ENCODE measurements around the gene SPTBN2.
"Not testable (repeated sequence)": the region's sequence is repeated elsewhere in the genome, so short reads cannot be mapped to it uniquely, and the experiment has no call there.

The SPTBN2 gene

DNA sequence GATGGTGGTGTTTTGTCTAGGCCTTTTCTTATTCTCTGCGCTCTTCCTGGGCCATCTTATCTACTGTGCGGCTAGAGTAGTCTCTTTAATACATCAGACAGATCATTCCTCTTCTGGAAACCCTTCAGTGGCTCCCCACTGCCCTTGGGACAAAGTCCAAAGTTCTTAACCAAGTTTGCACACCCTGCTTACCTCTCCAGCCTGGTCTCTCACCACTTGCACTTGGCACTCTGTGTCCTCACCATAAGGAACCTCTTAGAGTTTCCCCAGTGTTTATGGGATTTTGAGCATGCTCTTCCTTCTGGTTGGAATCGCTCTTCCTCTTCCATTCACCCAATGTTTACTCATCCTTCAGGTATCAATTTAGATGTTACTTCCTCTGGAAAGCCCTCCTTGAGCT, 5.2 kb upstream of the SPTBN2 start:
- ATAC-seq = no peak
- Mint-ChIP-seq H3K9me3 (no peaks in the 10 kb centered on the region), H3K27me3 (peaks cover 11% of the 10 kb centered on the region), H3K4me3 (no peak overlapping the region), H3K27ac (no peak overlapping the region), H3K4me1 (peaks cover 8% of the 10 kb centered on the region), H3K36me3 (no peaks in the 10 kb centered on the region)

DNA sequence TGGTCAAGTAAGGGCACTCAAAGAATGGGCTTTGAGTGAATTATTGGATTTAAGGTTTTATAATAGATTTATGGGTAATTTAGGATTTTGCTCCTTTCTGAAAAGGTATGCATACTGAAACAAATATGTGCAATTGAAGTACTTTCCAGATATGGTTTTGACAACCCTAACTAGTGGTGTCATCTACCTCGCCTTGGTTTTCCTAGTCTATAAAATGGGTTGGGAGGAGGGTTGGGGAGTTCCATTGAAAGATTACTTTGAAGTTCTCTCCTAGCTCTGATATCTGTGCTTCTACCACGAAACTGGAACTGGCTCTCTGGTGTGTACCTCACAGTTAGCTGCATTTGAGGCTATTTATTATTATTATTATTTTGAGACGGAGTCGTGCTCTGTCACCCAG, 431 bp upstream of the SPTBN2 start:
- Mint-ChIP-seq H3K27me3 (peaks cover 48% of the 10 kb centered on the region), H3K4me1 (peaks cover 22% of the 10 kb centered on the region), H3K9me3 (no peaks in the 10 kb centered on the region), H3K27ac (no peak overlapping the region), H3K4me3 (no peak overlapping the region), H3K36me3 (peaks cover 4% of the 10 kb centered on the region)
- ATAC-seq = no peak

GRCh38 chr11:66728038-66728692, 851 bp downstream of the SPTBN2 start:
- H3K27ac Mint-ChIP-seq = peak overlapping the region; percentile 63
- peaks cover 20% of the 10 kb centered on the region for H3K4me1 Mint-ChIP-seq
- H3K4me3 Mint-ChIP-seq = peak overlapping the region; percentile 86
- H3K36me3 Mint-ChIP-seq = peaks cover 4% of the 10 kb centered on the region
- no peaks in the 10 kb centered on the region for H3K9me3 Mint-ChIP-seq
- H3K27me3 Mint-ChIP-seq = peaks cover 45% of the 10 kb centered on the region
- peak; percentile 31 for ATAC-seq

- peak; percentile 60 for ATAC-seq
- no peak overlapping the region for H3K27ac Mint-ChIP-seq
- peaks cover 38% of the 10 kb centered on the region for H3K27me3 Mint-ChIP-seq
- peaks cover 4% of the 10 kb centered on the region for H3K36me3 Mint-ChIP-seq
- H3K4me1 Mint-ChIP-seq = peaks cover 14% of the 10 kb centered on the region
- H3K9me3 Mint-ChIP-seq = no peaks in the 10 kb centered on the region
- peak overlapping the region; percentile 64 for H3K4me3 Mint-ChIP-seq
Measured at GRCh38 chr11:66727282-66728037, 1.6 kb downstream of the SPTBN2 start.

DNA sequence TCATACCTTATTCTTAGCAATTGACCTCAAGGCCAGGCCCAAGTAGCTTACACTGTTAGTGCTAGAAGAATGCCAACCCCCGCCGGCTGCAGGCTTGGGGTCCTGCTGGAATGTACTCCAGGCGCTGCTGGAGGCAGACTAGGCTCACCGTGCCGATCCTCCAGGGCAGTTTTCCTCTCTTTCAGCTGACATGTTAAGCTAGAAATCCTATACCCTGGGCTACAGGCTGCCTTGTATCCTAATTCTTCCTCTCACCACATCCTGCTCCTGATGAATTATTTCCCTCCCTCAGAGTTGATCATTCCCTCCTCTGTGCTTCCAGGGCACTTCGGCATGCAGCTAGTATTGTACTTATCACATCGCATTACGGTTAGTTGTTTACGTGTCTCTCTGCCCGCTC, 3.4 kb downstream of the SPTBN2 start:
- no peaks in the 10 kb centered on the region for H3K9me3 Mint-ChIP-seq
- H3K36me3 Mint-ChIP-seq = peaks cover 4% of the 10 kb centered on the region
- H3K27ac Mint-ChIP-seq = no peak overlapping the region
- H3K4me3 Mint-ChIP-seq = no peak overlapping the region
- H3K4me1 Mint-ChIP-seq = peaks cover 14% of the 10 kb centered on the region
- no peak for ATAC-seq
- peaks cover 40% of the 10 kb centered on the region for H3K27me3 Mint-ChIP-seq

- H3K27ac Mint-ChIP-seq = no peak overlapping the region
- H3K4me3 Mint-ChIP-seq = no peak overlapping the region
- peaks cover 18% of the 10 kb centered on the region for H3K4me1 Mint-ChIP-seq
- H3K36me3 Mint-ChIP-seq = peaks cover 4% of the 10 kb centered on the region
- no peak for ATAC-seq
- H3K9me3 Mint-ChIP-seq = no peaks in the 10 kb centered on the region
- peaks cover 46% of the 10 kb centered on the region for H3K27me3 Mint-ChIP-seq
Measured at GRCh38 chr11:66725114-66725513, 3.9 kb downstream of the SPTBN2 start.

GRCh38 chr11:66724167-66724566, 4.8 kb downstream of the SPTBN2 start:
- peaks cover 19% of the 10 kb centered on the region for H3K4me1 Mint-ChIP-seq
- not testable (repeated sequence) for H3K4me3 Mint-ChIP-seq, H3K27ac Mint-ChIP-seq, ATAC-seq, H3K9me3 Mint-ChIP-seq, H3K36me3 Mint-ChIP-seq
- peaks cover 55% of the 10 kb centered on the region for H3K27me3 Mint-ChIP-seq

- peaks cover 16% of the 10 kb centered on the region for H3K4me1 Mint-ChIP-seq
- peaks cover 55% of the 10 kb centered on the region for H3K27me3 Mint-ChIP-seq
- ATAC-seq = no peak
- no peaks in the 10 kb centered on the region for H3K9me3 Mint-ChIP-seq
- H3K36me3 Mint-ChIP-seq = peaks cover 2% of the 10 kb centered on the region
- H3K27ac Mint-ChIP-seq = no peak overlapping the region
- H3K4me3 Mint-ChIP-seq = no peak overlapping the region
Measured at GRCh38 chr11:66723693-66724092, 5.3 kb downstream of the SPTBN2 start.

GRCh38 chr11:66722745-66723651, 6.0 kb downstream of the SPTBN2 start:
- H3K27me3 Mint-ChIP-seq = peaks cover 56% of the 10 kb centered on the region
- H3K9me3 Mint-ChIP-seq = no peaks in the 10 kb centered on the region
- H3K4me1 Mint-ChIP-seq = peaks cover 12% of the 10 kb centered on the region
- H3K36me3 Mint-ChIP-seq = no peaks in the 10 kb centered on the region
- H3K27ac Mint-ChIP-seq = no peak overlapping the region
- H3K4me3 Mint-ChIP-seq = no peak overlapping the region
- no peak for ATAC-seq

DNA sequence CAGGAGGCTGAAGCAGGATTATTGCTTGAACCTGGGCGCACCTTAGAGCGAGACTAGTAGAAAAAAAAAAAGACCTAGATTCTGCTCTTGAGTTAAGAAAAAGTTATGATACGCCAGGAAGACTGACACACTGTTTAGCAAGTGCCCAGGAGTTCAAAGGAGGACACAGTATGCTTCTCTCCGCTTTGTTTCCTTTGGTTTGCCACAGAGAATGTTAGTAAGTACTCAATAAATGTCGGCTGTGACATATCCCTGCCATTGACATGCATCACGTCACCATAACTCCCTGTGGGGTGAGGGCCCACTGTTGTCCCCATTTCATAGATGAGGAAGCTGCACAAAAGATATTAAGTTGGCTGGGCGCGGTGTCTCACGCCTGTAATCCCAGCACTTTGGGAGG, 7.1 kb downstream of the SPTBN2 start:
- Mint-ChIP-seq H3K36me3 (no peaks in the 10 kb centered on the region), H3K4me3 (no peak overlapping the region), H3K27me3 (peaks cover 55% of the 10 kb centered on the region), H3K4me1 (peaks cover 8% of the 10 kb centered on the region), H3K9me3 (no peaks in the 10 kb centered on the region), H3K27ac (no peak overlapping the region)
- no peak for ATAC-seq

- no peak for ATAC-seq
- Mint-ChIP-seq H3K27ac (no peak overlapping the region), H3K4me3 (no peak overlapping the region), H3K27me3 (peaks cover 52% of the 10 kb centered on the region), H3K4me1 (peaks cover 5% of the 10 kb centered on the region), H3K9me3 (no peaks in the 10 kb centered on the region), H3K36me3 (no peaks in the 10 kb centered on the region)
Measured at GRCh38 chr11:66720899-66721470, 8.0 kb downstream of the SPTBN2 start.

DNA sequence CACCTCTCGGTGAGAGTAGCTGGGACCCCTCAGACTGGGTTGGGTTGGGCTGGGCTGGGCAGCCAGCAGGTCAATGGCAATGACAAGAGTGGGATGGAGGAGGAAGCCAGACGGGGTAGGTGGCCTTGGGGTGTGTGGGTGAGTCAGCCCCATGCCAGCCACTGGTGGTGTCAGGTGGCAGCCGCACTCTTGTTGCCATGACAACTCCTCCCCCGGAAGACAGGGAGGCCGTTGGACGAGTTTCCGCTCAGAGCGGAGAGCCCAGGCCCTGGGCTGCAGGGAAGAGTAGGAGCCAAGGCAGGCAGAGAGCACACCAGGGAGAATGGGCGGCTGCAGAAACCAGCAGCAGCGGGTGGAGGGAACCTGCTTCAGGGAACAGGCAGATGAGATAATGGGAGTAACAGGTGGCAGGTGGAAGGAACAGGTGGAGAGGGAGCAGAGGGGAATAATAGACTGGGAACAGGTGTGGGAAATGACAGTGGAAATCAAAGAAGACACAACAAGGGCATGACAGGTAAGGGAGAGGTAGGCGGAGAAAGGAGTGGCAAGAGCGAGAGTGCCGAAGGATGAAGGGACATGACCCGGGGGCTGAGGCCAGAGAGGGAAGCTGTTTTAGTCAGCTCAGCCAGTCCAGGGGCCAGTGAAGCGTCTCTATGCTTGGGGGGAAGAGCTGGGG, 8.7 kb downstream of the SPTBN2 start:
- Mint-ChIP-seq H3K4me1 (peaks cover 5% of the 10 kb centered on the region), H3K36me3 (no peaks in the 10 kb centered on the region), H3K4me3 (no peak overlapping the region), H3K9me3 (no peaks in the 10 kb centered on the region), H3K27me3 (peaks cover 52% of the 10 kb centered on the region), H3K27ac (no peak overlapping the region)
- no peak for ATAC-seq

- Mint-ChIP-seq H3K36me3 (no peaks in the 10 kb centered on the region), H3K4me1 (peaks cover 5% of the 10 kb centered on the region), H3K4me3 (no peak overlapping the region), H3K27ac (no peak overlapping the region), H3K9me3 (no peaks in the 10 kb centered on the region), H3K27me3 (peaks cover 57% of the 10 kb centered on the region)
- peak; percentile 21 for ATAC-seq
Measured at GRCh38 chr11:66719111-66719872, 9.7 kb downstream of the SPTBN2 start.

DNA sequence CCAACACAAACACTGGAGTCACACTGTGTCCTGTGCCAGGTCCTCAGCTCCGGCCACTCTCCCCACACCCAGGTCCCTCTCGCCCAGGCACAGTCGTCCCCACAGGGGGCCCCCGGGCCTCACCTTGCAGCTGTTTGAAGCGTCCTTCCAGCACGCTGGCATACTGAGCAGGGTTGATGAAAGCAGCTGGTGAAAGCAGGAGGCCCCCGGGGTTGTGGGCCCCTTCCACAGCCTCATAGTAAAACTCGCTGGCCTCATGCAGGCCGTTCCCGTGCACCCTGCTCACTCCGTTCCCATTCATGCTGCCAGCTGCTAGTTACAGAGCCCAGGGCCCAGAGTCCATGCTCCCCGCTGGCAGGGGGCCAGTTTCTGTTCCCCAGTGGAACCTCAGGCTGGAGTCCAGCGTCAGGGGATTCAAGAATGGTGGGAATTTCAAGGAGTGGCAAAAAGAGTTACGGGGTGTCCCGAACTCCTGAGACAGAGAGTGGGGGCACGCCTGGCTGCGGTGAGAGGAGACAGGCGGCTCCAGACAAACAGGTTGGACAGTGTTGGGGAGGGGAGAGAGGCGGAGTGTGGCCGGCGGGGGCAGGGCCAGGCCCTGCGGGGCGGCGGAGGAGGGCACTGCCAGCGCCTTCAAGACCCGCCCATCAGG, 10.6 kb downstream of the SPTBN2 start:
- Mint-ChIP-seq H3K4me3 (no peak overlapping the region), H3K9me3 (no peaks in the 10 kb centered on the region), H3K4me1 (peaks cover 5% of the 10 kb centered on the region), H3K36me3 (no peaks in the 10 kb centered on the region), H3K27ac (no peak overlapping the region), H3K27me3 (peaks cover 65% of the 10 kb centered on the region)
- no peak for ATAC-seq
